GM18907 (cell line): ENCODE data around the gene YWHAG.
"Not testable (repeated sequence)": the region's sequence is repeated elsewhere in the genome, so short reads cannot be mapped to it uniquely, and the experiment has no call there.

Source experiments
- ATAC-seq: cut with Tn5 transposase; IDR thresholded peaks from one replicate; pipeline ENCODE4 v1.9.1; 2021; ENCODE audit warnings: mild to moderate bottlenecking, moderate library complexity; ENCODE audit not compliant: unreplicated experiment

The YWHAG gene

DNA sequence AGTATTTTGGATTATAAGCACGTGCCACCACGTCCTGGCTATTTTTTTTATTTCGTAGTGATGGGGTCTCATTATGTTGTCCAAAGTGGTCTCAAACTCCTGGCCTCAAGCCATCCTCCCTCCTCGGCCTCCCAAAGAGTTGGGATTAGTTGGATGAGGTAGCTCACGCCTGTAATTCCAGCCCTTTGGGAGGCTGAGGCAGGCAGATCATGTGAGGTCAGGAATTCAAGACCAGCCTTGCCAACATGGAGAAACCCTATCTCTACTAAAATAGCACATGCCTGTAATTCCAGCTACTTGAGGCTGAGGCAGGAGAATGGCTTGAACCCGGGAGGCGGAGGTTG is 21.8 kb upstream of the YWHAG start:
- no peak for ATAC-seq

GRCh38 chr7:76377186-76377918 is 18.6 kb upstream of the YWHAG start:
- ATAC-seq, result no peak

GRCh38 chr7:76375251-76375650 is 16.5 kb upstream of the YWHAG start:
- no peak for ATAC-seq

GRCh38 chr7:76372984-76373833 is 14.4 kb upstream of the YWHAG start:
- no peak for ATAC-seq

DNA sequence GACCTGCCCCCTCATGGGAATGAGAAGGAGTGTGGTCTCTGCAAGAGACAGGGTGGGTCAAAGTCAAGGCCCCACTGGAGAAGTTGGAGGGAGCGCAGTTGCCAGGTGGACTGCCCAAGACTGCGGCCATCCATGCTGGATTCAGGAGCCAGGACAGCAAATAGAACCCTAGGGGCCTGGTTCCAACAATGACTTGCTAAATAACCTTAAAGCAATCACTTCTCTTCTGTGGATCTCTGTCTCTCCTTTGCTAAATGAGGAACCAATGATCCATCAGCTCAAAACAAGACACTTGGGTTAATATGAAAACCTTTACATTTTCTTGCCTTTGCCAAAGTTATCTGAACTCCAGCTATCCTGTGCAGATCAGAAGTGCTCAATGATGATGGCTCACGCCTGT is 12.6 kb upstream of the YWHAG start:
- ATAC-seq, result no peak

DNA sequence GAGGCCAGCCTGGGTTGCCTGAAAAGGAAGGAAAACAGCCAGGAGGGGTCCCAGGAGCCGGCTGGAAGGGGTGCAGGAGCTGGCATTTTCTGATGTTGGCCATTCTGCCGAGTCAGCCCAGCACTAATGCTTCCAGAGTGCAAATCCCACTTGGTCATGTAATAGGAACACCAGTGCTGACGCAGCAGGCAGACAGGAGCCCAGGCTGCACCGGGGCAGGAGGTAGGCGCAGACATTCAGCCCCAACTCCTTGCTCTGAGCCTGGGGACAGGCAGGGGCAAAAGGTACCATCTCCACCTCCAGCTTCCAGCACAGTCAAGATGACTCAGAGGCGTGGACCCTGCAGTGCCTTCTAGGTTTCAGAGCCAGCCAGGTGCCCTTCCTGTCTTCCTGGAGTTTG is 10.2 kb upstream of the YWHAG start:
- no peak for ATAC-seq

DNA sequence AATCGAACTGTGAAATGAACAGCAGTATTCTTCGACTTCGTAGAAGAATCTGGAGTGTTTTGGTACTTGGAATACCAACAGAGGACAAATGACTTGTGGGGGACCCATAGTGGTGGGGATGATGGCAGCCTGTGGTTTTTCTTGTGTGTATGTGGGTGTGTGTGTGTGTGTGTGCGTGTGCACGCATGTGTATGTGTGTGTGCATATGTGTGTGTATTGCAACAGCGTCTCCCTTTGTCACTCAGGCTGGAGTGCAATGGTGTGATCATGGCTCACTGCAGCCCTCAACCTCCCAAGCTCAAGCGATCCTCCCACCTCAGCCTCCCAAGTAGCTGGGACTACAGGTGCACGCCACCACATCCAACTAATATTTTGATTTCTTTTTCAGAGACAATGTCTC is 9.4 kb upstream of the YWHAG start:
- no peak for ATAC-seq

DNA sequence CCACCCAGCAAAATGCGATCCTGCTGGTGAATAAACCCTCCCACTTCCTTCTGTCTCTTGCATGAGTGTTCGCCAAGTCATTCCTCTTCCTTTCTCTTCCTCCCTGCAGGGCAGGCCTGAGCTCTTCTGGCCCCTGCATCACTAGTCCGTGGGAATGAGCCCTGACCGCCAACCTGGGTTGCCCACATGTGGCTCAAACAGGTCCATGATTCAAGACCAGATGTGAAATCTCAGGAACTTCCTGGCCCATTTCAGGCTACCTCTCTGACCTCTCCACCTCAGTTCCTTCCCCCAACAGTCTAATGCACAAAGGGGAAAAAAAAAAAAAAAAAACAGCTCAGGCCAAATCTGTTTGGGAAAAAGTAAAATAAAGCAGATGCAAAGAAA is 5.4 kb upstream of the YWHAG start:
- peak; percentile 13 for ATAC-seq

DNA sequence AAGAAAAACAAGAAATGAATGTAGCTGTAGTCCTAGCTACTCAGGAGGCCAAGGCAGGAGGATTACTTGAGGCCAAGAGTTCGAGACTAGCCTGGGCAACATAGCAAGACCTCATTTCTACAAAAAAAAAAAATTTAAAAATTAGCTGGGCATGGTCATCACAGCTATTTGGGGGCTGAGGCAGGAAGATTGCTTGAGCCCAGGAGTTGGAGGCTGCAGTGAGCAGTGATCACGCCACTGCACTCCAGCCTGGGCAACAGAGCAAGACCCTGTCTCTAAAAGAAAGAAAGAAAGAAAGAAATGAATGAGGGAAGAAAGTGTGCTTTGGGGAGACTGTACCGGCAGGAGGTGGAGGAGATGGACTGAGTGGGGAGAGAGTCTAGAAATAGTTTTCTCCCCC is 5.0 kb upstream of the YWHAG start:
- ATAC-seq, result not testable (repeated sequence)

DNA sequence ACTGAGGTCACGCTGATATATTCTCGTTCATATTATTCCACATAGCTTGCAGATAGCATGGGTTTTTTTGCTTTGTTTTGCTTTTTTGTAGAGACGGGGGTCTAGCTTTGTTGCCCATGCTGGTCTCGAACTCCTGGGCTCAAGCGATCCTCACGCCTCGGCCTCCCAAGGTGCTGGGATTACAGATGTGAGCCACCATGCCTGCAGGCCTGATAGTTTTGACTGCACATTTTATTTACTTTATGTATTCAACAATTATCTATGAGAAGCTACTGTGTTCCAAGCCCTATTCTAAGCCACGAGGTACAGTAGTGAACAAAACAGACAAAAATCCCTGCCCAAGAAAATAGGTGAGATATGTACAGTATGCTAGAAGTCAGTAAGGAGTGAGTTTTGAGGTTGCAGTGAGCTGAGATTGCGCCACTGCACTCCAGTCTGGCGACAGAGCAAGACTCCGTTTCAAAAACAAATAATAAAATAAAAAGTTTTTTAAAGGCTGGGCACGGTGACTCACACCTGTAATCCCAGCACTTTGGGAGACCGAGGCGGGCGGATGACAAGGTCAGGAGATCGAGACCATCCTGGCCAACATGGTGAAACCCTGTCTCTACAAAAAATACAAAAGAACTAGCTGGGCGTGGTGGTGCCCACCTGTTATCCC is 1.3 kb upstream of the YWHAG start:
- no peak for ATAC-seq

GRCh38 chr7:76359111-76359977 is 553 bp upstream of the YWHAG start:
- ATAC-seq, result peak; percentile 89

DNA sequence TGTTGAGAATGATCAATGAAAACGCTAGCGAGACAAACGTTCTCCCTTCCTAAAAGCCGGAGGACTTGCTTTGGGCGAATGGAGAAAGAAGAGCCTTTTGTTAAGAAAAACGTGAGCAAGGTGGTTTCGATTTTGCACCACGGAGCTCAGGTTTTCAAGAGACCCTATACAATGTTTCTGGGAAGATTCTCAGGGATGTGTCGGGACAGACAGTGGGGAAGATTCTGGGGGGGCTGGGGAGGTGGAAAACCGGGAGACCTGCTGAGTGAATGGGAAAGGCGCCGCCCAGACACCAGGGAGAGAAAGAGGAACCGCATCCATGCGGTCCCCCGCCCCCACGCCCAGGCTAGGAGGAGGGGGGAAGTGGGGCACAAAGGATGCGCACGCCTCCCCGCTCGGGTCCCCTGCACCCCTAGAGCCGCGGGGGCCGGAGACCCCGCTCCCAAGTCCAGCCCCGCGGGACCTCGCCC is 745 bp downstream of the YWHAG start:
- ATAC-seq, result peak; percentile 36

DNA sequence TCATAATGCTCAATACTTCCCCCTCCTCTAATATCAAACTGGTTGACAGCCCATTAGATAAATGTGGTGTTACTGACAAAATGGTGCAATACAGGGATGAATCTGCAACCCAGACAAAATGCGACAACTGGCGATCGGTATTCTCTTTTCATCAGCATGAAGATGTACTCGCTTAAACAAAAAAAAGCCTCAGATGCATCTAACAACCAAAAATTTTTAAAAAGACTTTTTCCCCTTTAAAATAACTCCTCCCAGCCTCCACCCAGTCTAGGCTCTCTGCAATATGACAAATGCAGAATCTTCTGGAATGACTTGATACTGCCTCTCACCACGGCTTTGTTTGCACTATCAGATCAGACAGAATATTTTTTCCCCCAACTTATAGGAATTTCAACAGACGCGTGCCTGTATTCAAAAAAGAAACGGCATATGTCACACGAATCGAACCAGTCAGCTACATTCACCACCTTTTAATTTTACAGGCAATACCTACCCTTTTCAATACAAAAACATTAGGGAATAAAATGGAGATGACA is 1.2 kb downstream of the YWHAG start:
- no peak for ATAC-seq

- ATAC-seq, result no peak
Measured at GRCh38 chr7:76356823-76357222, 2.0 kb downstream of the YWHAG start.

GRCh38 chr7:76356115-76356514 is 2.7 kb downstream of the YWHAG start:
- ATAC-seq, result no peak

GRCh38 chr7:76354981-76355730 is 3.6 kb downstream of the YWHAG start:
- ATAC-seq, result no peak

DNA sequence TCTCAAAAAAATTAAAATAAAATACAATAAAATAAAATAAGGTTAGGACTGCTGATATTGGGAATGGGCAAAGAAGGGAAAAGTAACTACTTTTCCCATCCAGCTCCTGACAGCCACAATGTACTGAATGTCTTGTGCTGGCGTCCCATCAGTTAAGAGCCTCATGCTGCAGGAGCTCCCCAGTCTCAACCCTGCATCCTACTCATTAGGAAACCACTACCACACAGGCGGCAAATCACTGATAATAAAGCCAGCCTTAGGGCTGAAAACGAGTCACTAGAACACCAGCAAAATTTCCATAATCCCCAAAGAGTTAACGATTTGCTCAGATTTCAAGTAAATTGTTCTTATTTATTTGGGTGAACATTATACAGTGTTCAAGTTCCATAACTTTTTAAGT is 4.3 kb downstream of the YWHAG start:
- ATAC-seq, result no peak

DNA sequence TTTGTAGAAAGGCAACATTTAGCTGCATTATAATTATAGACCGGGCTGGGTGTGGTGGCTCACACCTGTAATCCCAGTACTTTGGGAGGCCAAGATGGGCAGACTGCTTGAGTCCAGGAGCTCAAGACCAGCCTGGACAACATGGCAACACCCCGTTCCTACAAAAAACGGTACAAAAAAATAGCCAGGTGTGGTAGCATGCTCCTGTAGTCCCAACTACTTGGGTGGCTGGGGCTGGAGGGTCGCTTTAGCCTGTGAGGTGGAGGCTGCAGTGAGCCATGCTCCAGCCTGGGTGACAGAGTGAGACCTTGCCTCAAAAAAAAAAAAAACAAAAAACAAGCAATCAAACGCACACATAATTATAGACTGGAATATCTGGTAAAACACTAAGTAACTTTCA is 5.0 kb downstream of the YWHAG start:
- no peak for ATAC-seq

GRCh38 chr7:76352193-76352592 is 6.6 kb downstream of the YWHAG start:
- no peak for ATAC-seq

DNA sequence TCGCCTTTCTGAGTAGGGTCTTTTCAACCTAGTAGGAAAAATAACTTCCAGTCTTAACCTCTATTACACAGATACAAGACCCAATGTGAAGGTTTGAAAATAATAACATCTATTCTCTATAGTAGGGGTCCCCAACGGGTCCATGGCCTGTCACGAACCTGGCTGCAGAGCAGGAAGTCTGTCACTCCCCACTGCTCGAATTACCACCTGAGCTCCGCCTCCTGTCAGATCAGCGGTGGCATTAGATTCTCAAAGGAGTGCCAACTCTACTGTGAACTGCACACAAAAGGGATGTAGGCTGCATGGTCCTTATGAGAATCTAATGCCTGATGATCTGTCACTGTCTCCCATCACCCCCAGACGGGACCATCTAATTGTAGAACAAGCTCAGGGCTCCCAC is 7.4 kb downstream of the YWHAG start:
- ATAC-seq, result no peak
